IMR-90 (cell line): ENCODE data around the gene HERC3. TPM values are rescaled to one million over a fixed set of nuclear protein-coding genes. Genes with fewer than 3 reads are reported as not detected.

Experiments
- ATAC-seq: fragments of 200-7000 bp; cut with Tn5 transposase; 2 replicates; pipeline ENCODE4 v1.9.1; 2020; ENCODE audit warnings: low read depth, mild to moderate bottlenecking, moderate library complexity
- BruUV-seq: library from RNA; stranded (reverse); fragments of 400-500 nt; replicated peaks from 2 replicates; lab custom pipeline; 2021; lab: Mats Ljungman, UMichigan
- CTCF ChIA-PET: fragments of 300-600 bp; formaldehyde crosslinking; extraction: SDS; loops from one replicate; lab custom pipeline; 2021; ENCODE audit warnings: antibody characterized with exemption; lab: Yijun Ruan, JAX
- POLR2A ChIA-PET: fragments of 300-600 bp; sonication (Branson Sonifier 250); formaldehyde crosslinking; loops from one replicate; lab custom pipeline; 2022; ENCODE audit warnings: antibody characterized with exemption; ENCODE audit not compliant: unreplicated experiment; lab: Charles Lee
- DNase-seq: peaks from one replicate; pipeline ENCODE4 v3.0.0; 2013
- H2AFZ ChIP-seq: replicated peaks from 2 replicates; pipeline ENCODE3; 2013; ENCODE audit warnings: low read length, mild to moderate bottlenecking; ENCODE audit not compliant: poor library complexity
- H2AK5ac ChIP-seq: 2 replicates; pipeline ENCODE4 v1.6.1; 2013; ENCODE audit warnings: low read depth, low read length, inconsistent platforms
- H2AK9ac ChIP-seq: replicated peaks from 2 replicates; pipeline ENCODE3; 2013; ENCODE audit warnings: mild to moderate bottlenecking, low read depth, low read length, moderate library complexity; ENCODE audit not compliant: poor library complexity
- H2BK120ac ChIP-seq: 2 replicates; pipeline ENCODE4 v1.6.1; 2013; ENCODE audit warnings: low read depth, low read length, inconsistent platforms
- H2BK15ac ChIP-seq: 3 replicates; pipeline ENCODE4 v1.6.1; 2013; ENCODE audit warnings: low read depth, low read length, inconsistent platforms
- H2BK20ac ChIP-seq: 2 replicates; pipeline ENCODE4 v1.6.1; 2013; ENCODE audit warnings: low read depth, mild to moderate bottlenecking, inconsistent platforms, low read length, moderate library complexity
- H2BK5ac ChIP-seq: 2 replicates; pipeline ENCODE4 v1.6.1; 2013; ENCODE audit warnings: mild to moderate bottlenecking, low read depth, low read length, inconsistent platforms; ENCODE audit not compliant: poor library complexity, severe bottlenecking
- H3K14ac ChIP-seq: replicated peaks from 2 replicates; pipeline ENCODE4 v1.6.1; 2013; ENCODE audit warnings: low read depth, low read length, inconsistent platforms
- H3K18ac ChIP-seq: 2 replicates; pipeline ENCODE4 v1.6.1; 2013; ENCODE audit warnings: low read depth, low read length, control low read depth
- H3K23ac ChIP-seq: 2 replicates; pipeline ENCODE4 v1.6.1; 2013; ENCODE audit warnings: low read depth, low read length, inconsistent platforms
- H3K27ac ChIP-seq: 2 replicates; pipeline ENCODE4 v1.5.1; 2013; ENCODE audit warnings: mild to moderate bottlenecking, control low read depth, low read length; ENCODE audit not compliant: insufficient read depth
- H3K27me3 ChIP-seq: 2 replicates; pipeline ENCODE4 v1.6.1; 2013; ENCODE audit warnings: low read length; ENCODE audit not compliant: control insufficient read depth, insufficient read depth
- H3K36me3 ChIP-seq: 2 replicates; pipeline ENCODE4 v1.6.1; 2013; ENCODE audit warnings: low read length, mixed read lengths; ENCODE audit not compliant: control insufficient read depth, insufficient read depth
- H3K4ac ChIP-seq: 2 replicates; pipeline ENCODE4 v1.6.1; 2013; ENCODE audit warnings: low read depth, low read length, inconsistent platforms
- H3K4me1 ChIP-seq: 2 replicates; pipeline ENCODE4 v1.6.1; 2013; ENCODE audit warnings: low read length, mixed read lengths; ENCODE audit not compliant: control insufficient read depth, insufficient read depth
- H3K4me2 ChIP-seq: 2 replicates; pipeline ENCODE4 v1.6.1; 2013; ENCODE audit warnings: low read depth, mild to moderate bottlenecking, control low read depth, low read length, moderate library complexity
- H3K4me3 ChIP-seq: 2 replicates; pipeline ENCODE4 v1.5.1; 2013; ENCODE audit warnings: low read depth, mild to moderate bottlenecking, control low read depth, low read length, moderate library complexity; ENCODE audit not compliant: insufficient read depth
- H3K56ac ChIP-seq: 2 replicates; pipeline ENCODE4 v1.6.1; 2013; ENCODE audit warnings: low read length, inconsistent platforms; ENCODE audit not compliant: insufficient read depth; ENCODE audit errors: extremely low read depth
- H3K79me1 ChIP-seq, 2 experiments: 2 replicates each; pipeline ENCODE4 v1.6.1; 2013; ENCODE audit warnings: low read length in 2 of 2, inconsistent platforms in 1 of 2, low read depth in 1 of 2
- H3K9ac ChIP-seq: 2 replicates; pipeline ENCODE4 v1.6.1; 2013; ENCODE audit warnings: low read depth, low read length, control low read depth
- H3K9me1 ChIP-seq: 2 replicates; pipeline ENCODE4 v1.6.1; 2013; ENCODE audit warnings: low read length, inconsistent platforms; ENCODE audit not compliant: insufficient read depth
- H3K9me3 ChIP-seq: 2 replicates; pipeline ENCODE4 v1.6.1; 2013; ENCODE audit warnings: low read length; ENCODE audit not compliant: control insufficient read depth, insufficient read depth
- H4K20me1 ChIP-seq: 2 replicates; pipeline ENCODE4 v1.6.1; 2013; ENCODE audit warnings: low read length, inconsistent platforms; ENCODE audit not compliant: insufficient read depth
- H4K5ac ChIP-seq: 2 replicates; pipeline ENCODE4 v1.6.1; 2013; ENCODE audit warnings: mild to moderate bottlenecking, low read depth, low read length, control low read depth
- H4K8ac ChIP-seq, 2 experiments: 2 replicates each; pipeline ENCODE4 v1.6.1; 2013; ENCODE audit warnings: low read depth in 2 of 2, low read length in 2 of 2, control low read depth in 1 of 2, inconsistent platforms in 1 of 2
- H4K91ac ChIP-seq: 2 replicates; pipeline ENCODE4 v1.6.1; 2013; ENCODE audit warnings: low read depth, low read length, inconsistent platforms; ENCODE audit not compliant: insufficient read depth
- CEBPB ChIP-seq: IDR thresholded peaks from 2 replicates; pipeline ENCODE4 v1.6.1; 2012; ENCODE audit warnings: low read depth, low read length, improper control_type of control experiment
- CTCF ChIP-seq: conservative IDR thresholded peaks from 2 replicates; pipeline ENCODE4 v1.5.1; 2012; ENCODE audit warnings: mild to moderate bottlenecking, low read depth, low read length, improper control_type of control experiment
- FOS ChIP-seq: fragments of 150-350 bp; IDR thresholded peaks from 2 replicates; pipeline ENCODE4 v1.6.1; 2016; ENCODE audit warnings: low read depth, low read length
- MAFK ChIP-seq: IDR thresholded peaks from 2 replicates; pipeline ENCODE4 v1.6.1; 2012; ENCODE audit warnings: low read depth, low read length, improper control_type of control experiment
- MXI1 ChIP-seq: IDR thresholded peaks from 2 replicates; pipeline ENCODE4 v1.6.1; 2012; ENCODE audit warnings: low read depth, mild to moderate bottlenecking, low read length, moderate library complexity, borderline replicate concordance
- NFE2L2 ChIP-seq: fragments of 150-350 bp; IDR thresholded peaks from 2 replicates; pipeline ENCODE4 v1.6.1; 2016; ENCODE audit warnings: low read depth, mild to moderate bottlenecking, low read length
- POLR2A ChIP-seq: IDR thresholded peaks from 2 replicates; pipeline ENCODE4 v1.6.1; 2012; ENCODE audit warnings: mild to moderate bottlenecking, low read depth, low read length
- RAD21 ChIP-seq: IDR thresholded peaks from 2 replicates; pipeline ENCODE4 v1.6.1; 2012; ENCODE audit warnings: low read length, improper control_type of control experiment
- RFX5 ChIP-seq: IDR thresholded peaks from 2 replicates; pipeline ENCODE4 v1.8.0; 2012; ENCODE audit warnings: low read depth, mild to moderate bottlenecking, low read length, moderate library complexity
- SMC3 ChIP-seq: fragments of 150-350 bp; IDR thresholded peaks from 2 replicates; pipeline ENCODE4 v1.6.1; 2016; ENCODE audit warnings: low read depth, mild to moderate bottlenecking, antibody characterized with exemption, low read length, moderate library complexity
- USF2 ChIP-seq: fragments of 150-350 bp; IDR thresholded peaks from 2 replicates; pipeline ENCODE4 v1.6.1; 2017; ENCODE audit warnings: mild to moderate bottlenecking, antibody characterized with exemption, low read length, low read depth
- WGBS, 2 experiments: methylation state at CpG; one replicate each; pipeline versions ENCODE4 v1.1.5 to v1.1.7; 2013; ENCODE audit warnings: missing lambda C conversion rate in 2 of 2; ENCODE audit not compliant: insufficient read length in 1 of 2; ENCODE audit errors: extremely low coverage in 2 of 2; 5-methylcytosine and 5-hydroxymethylcytosine counted together
- dilution Hi-C: fragments of 300-500 bp; cut with HindIII; formaldehyde crosslinking; loops from one replicate; pipeline ENCODE4 v1.14.3; 2018; ENCODE audit warnings: low sequenced_read_pairs; ENCODE audit not compliant: unreplicated experiment
- in situ Hi-C: fragments of 300-500 bp; cut with MboI; formaldehyde crosslinking; loops from 3 replicates; pipeline ENCODE4 v1.14.3; 2019; ENCODE audit warnings: low sequenced_read_pairs, inconsistent platforms, mixed read lengths
- intact Hi-C: fragments of 100-400 bp; cut with micrococcal nuclease; formaldehyde crosslinking; loops from 2 replicates; pipeline ENCODE4 v1.10.0; 2022
- polyA plus RNA-seq, 3 experiments: library from polyadenylated mRNA; depleted of rRNA; stranded (reverse); fragments of >200 nt; gene quantifications; 2 replicates each; pipeline ENCODE4 v1.2.3, GENCODE V29; 2012; ENCODE audit warnings: low replicate concordance in 1 of 3
- total RNA-seq: library from RNA; depleted of rRNA; stranded (reverse); fragments of >200 nt; gene quantifications from 2 replicates; pipeline ENCODE4 v1.2.3, GENCODE V29; 2012

Gene HERC3
- total and polyA plus RNA-seq, 2 of the 4 experiments (the other 2 are of a cell fraction), result 8.9 to 9.5 TPM

- in situ Hi-C loops, result no loop called here
- no peak overlapping the region for H3K4me2 ChIP-seq
- no TSS peak for BruUV-seq
Observed at GRCh38 chr4:88729146-88729760, 137.0 kb downstream of the HERC3 start.

More at GRCh38 chr4:88729146-88729760, 137.0 kb downstream of the HERC3 start:
- H3K36me3 ChIP-seq, result peaks cover 42% of the 10 kb centered on the region
- POLR2A ChIA-PET, result no interaction called here
- no peaks in the 10 kb centered on the region for H4K20me1 ChIP-seq
- no peak overlapping the region for H4K5ac ChIP-seq
- intact Hi-C loops (no loop called here), dilution Hi-C loops (no loop called here)
- no peak overlapping the region for H3K4me3 ChIP-seq
- no peak overlapping the region for H2AK9ac ChIP-seq
- H3K4ac ChIP-seq, result no peak overlapping the region
- no peak overlapping the region for H4K91ac ChIP-seq
- no peak overlapping the region for H4K8ac ChIP-seq
- H3K4me1 ChIP-seq, result no peaks in the 10 kb centered on the region
- no peak overlapping the region for H3K56ac ChIP-seq
- H2AFZ ChIP-seq, result no peak overlapping the region
- H2AK5ac ChIP-seq, result no peak overlapping the region
- CTCF ChIA-PET, result no interaction called here
- H3K9me1 ChIP-seq, result no peaks in the 10 kb centered on the region
- ATAC-seq (no peak), DNase-seq (no peak)
- H2BK120ac ChIP-seq, result no peak overlapping the region
- 100% methylated on average over 1 of the region's 6 CpGs; no CpG with 5 or more reads in 1 of the 2 experiments for WGBS, 2 experiments
- no peak overlapping the region for H3K9ac ChIP-seq
- H2BK5ac ChIP-seq, result no peak overlapping the region
- no peak for TF ChIP-seq POLR2A
- TF ChIP-seq SMC3, result no peak
- no peak for TF ChIP-seq CTCF
- TF ChIP-seq RFX5, result no peak
- no peak for TF ChIP-seq FOS
- no peak for TF ChIP-seq MAFK
- no peak for TF ChIP-seq CEBPB
- no peak for TF ChIP-seq MXI1
- TF ChIP-seq NFE2L2, result no peak
- no peak for TF ChIP-seq USF2
- no peak for TF ChIP-seq RAD21
- H2BK15ac ChIP-seq, result no peak overlapping the region
- H3K9me3 ChIP-seq, result no peaks in the 10 kb centered on the region
- H3K23ac ChIP-seq, result no peak overlapping the region
- H2BK20ac ChIP-seq, result no peak overlapping the region
- H3K79me1 ChIP-seq, result no peaks in the 10 kb centered on the region
- no peak overlapping the region for H3K18ac ChIP-seq
- no peak overlapping the region for H3K14ac ChIP-seq
- H3K27ac ChIP-seq, result no peak overlapping the region
- H3K27me3 ChIP-seq, result no peaks in the 10 kb centered on the region
